Loucy (cell line): ENCODE measurements around the gene TMEM258.

Source experiments
- H2AFZ ChIP-seq: fragments of 200-600 bp; sonication (generic); 2 replicates; pipeline ENCODE4 v1.6.0; 2016; ENCODE audit warnings: antibody characterized with exemption, mild to moderate bottlenecking, low read length, moderate library complexity
- H3F3A ChIP-seq: fragments of 200-600 bp; 2 replicates; pipeline ENCODE4 v1.6.0; 2016; ENCODE audit warnings: antibody characterized with exemption, low read depth, mild to moderate bottlenecking
- H3K27me3 ChIP-seq: fragments of 200-600 bp; sonication (generic); 2 replicates; pipeline ENCODE4 v1.6.1; 2014; ENCODE audit warnings: low read length, mild to moderate bottlenecking; ENCODE audit not compliant: insufficient read depth, poor library complexity, severe bottlenecking
- H3K36me3 ChIP-seq: fragments of 200-600 bp; sonication (generic); 2 replicates; pipeline ENCODE4 v1.6.1; 2016; ENCODE audit warnings: low read length; ENCODE audit not compliant: insufficient read depth
- H3K4me1 ChIP-seq: fragments of 200-600 bp; sonication (generic); 2 replicates; pipeline ENCODE4 v1.5.1; 2014; ENCODE audit warnings: low read length, mild to moderate bottlenecking; ENCODE audit not compliant: insufficient read depth, poor library complexity, severe bottlenecking
- H3K4me2 ChIP-seq: fragments of 200-600 bp; sonication (generic); 2 replicates; pipeline ENCODE4 v1.6.0; 2014; ENCODE audit warnings: antibody characterized with exemption, low read length, low read depth, mild to moderate bottlenecking; ENCODE audit not compliant: poor library complexity, severe bottlenecking
- H3K4me3 ChIP-seq: fragments of 200-600 bp; sonication (generic); 2 replicates; pipeline ENCODE4 v1.5.1; 2014; ENCODE audit warnings: low read length, mild to moderate bottlenecking, mixed read lengths; ENCODE audit not compliant: poor library complexity, severe bottlenecking
- H3K79me2 ChIP-seq: fragments of 200-600 bp; sonication (generic); 2 replicates; pipeline ENCODE4 v1.6.1; 2014; ENCODE audit warnings: low read length; ENCODE audit not compliant: insufficient read depth
- H3K9ac ChIP-seq: fragments of 200-600 bp; sonication (generic); 2 replicates; pipeline ENCODE4 v1.6.0; 2014; ENCODE audit warnings: mild to moderate bottlenecking, low read depth, low read length, moderate library complexity; ENCODE audit not compliant: poor library complexity, severe bottlenecking
- H3K9me2 ChIP-seq: fragments of 200-600 bp; sonication (generic); replicated peaks from 2 replicates; pipeline ENCODE4 v1.6.1; 2016; ENCODE audit warnings: low read depth, low read length, mixed read lengths
- H3K9me3 ChIP-seq: fragments of 200-600 bp; sonication (generic); 2 replicates; pipeline ENCODE4 v1.6.1; 2014; ENCODE audit warnings: mild to moderate bottlenecking, antibody characterized with exemption, low read length, low read depth; ENCODE audit not compliant: insufficient read depth
- H4K20me1 ChIP-seq: fragments of 200-600 bp; sonication (generic); 2 replicates; pipeline ENCODE4 v1.6.0; 2014; ENCODE audit warnings: antibody characterized with exemption, low read length, mild to moderate bottlenecking; ENCODE audit not compliant: insufficient read depth, poor library complexity, severe bottlenecking
- EZH2phosphoT487 ChIP-seq: fragments of 200-600 bp; IDR thresholded peaks from 2 replicates; pipeline ENCODE4 v1.6.1; 2018; ENCODE audit warnings: antibody characterized with exemption, mild to moderate bottlenecking, moderate library complexity, borderline replicate concordance
- TF ChIP-seq, protein P1 (sequence below): fragments of 200-600 bp; sonication (generic); conservative IDR thresholded peaks from 2 replicates; pipeline ENCODE4 v1.5.1; 2014; ENCODE audit warnings: mild to moderate bottlenecking, antibody characterized with exemption, low read length

Gene TMEM258

DNA sequence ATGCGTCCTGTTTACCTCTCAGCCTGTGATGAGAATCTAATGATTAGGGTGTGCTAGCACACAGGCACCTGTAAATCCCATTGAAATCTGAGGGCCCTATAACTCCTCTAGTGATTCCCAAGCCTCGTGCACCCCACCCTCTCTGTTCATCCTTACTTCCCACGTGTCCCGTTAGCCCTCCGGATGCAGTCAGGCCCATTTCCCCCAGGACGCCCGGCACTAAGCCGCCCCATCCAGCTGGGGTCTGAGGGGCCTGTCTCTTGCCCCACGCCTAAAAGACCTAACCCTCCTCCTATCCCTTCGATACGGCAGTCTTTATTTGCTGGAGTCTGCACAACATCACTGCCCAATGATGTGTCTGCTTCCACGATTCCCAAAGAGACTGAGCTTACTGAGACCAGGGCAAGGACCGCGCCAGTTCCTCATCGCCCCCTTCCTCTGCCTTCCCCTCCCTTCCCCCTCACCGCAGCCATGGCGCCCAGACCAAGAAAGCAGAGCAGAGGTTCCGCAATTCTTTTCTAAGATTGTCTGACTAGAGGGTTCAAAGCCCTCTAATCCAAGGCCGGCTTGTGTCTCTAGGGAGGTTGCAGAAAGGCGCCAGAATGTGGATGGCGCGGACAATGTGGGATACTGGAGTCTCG is 34.7 kb upstream of the TMEM258 start:
- Histone ChIP-seq H3K79me2 (peaks cover 68% of the 10 kb centered on the region), H3K9me3 (no peaks in the 10 kb centered on the region), H3K27me3 (peaks cover 12% of the 10 kb centered on the region), H3K9me2 (no peaks in the 10 kb centered on the region), H3K4me3 (peak overlapping the region; percentile 84), H3K9ac (peak overlapping the region; percentile 96), H3K4me2 (peak overlapping the region; percentile 93), H3K4me1 (peaks cover 35% of the 10 kb centered on the region), H4K20me1 (peaks cover 38% of the 10 kb centered on the region), H3K36me3 (0 out of 2 replicates have a peak, but pooled peaks cover 4% of the 10 kb centered on the region), H3F3A (no peaks in the 10 kb centered on the region), H2AFZ (no peak overlapping the region; the same call in 1 of the 2 replicates)
- TF ChIP-seq, protein P1, sequence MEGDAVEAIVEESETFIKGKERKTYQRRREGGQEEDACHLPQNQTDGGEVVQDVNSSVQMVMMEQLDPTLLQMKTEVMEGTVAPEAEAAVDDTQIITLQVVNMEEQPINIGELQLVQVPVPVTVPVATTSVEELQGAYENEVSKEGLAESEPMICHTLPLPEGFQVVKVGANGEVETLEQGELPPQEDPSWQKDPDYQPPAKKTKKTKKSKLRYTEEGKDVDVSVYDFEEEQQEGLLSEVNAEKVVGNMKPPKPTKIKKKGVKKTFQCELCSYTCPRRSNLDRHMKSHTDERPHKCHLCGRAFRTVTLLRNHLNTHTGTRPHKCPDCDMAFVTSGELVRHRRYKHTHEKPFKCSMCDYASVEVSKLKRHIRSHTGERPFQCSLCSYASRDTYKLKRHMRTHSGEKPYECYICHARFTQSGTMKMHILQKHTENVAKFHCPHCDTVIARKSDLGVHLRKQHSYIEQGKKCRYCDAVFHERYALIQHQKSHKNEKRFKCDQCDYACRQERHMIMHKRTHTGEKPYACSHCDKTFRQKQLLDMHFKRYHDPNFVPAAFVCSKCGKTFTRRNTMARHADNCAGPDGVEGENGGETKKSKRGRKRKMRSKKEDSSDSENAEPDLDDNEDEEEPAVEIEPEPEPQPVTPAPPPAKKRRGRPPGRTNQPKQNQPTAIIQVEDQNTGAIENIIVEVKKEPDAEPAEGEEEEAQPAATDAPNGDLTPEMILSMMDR = no peak
- no peak for TF ChIP-seq EZH2phosphoT487

DNA sequence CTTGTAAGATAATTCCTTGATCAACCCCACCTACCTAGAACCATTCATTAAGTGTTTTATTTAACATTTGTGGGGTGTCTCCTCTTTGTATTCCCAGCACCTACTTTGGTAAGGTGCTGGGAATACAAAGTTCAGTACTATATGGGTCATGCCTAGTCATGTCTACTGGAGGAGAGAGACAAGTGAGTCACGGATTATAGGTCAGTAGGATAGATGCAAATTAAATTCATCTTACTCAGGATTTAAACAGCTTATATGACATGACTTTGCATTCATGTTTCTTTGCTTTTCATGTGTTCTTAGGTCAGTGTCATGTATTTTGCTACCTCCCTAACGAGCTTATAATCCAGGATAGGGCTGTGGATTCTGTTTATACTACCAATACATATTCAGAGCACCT is 27.8 kb upstream of the TMEM258 start:
- peaks cover 47% of the 10 kb centered on the region for H3K79me2 ChIP-seq
- H3F3A ChIP-seq = 0 out of 2 replicates have a peak, but pooled peaks cover 9% of the 10 kb centered on the region
- H3K27me3 ChIP-seq = peaks cover 14% of the 10 kb centered on the region
- H3K36me3 ChIP-seq = peaks cover 3% of the 10 kb centered on the region; the same call in 1 of the 2 replicates
- H3K4me2 ChIP-seq = no peak overlapping the region
- H2AFZ ChIP-seq = no peak overlapping the region
- peaks cover 4% of the 10 kb centered on the region for H4K20me1 ChIP-seq
- TF ChIP-seq, protein P1 = no peak
- no peak for TF ChIP-seq EZH2phosphoT487
- no peak overlapping the region for H3K4me3 ChIP-seq
- H3K9me3 ChIP-seq = no peaks in the 10 kb centered on the region
- no peaks in the 10 kb centered on the region for H3K9me2 ChIP-seq
- peaks cover 13% of the 10 kb centered on the region for H3K4me1 ChIP-seq
- H3K9ac ChIP-seq = peak overlapping the region; percentile 16

DNA sequence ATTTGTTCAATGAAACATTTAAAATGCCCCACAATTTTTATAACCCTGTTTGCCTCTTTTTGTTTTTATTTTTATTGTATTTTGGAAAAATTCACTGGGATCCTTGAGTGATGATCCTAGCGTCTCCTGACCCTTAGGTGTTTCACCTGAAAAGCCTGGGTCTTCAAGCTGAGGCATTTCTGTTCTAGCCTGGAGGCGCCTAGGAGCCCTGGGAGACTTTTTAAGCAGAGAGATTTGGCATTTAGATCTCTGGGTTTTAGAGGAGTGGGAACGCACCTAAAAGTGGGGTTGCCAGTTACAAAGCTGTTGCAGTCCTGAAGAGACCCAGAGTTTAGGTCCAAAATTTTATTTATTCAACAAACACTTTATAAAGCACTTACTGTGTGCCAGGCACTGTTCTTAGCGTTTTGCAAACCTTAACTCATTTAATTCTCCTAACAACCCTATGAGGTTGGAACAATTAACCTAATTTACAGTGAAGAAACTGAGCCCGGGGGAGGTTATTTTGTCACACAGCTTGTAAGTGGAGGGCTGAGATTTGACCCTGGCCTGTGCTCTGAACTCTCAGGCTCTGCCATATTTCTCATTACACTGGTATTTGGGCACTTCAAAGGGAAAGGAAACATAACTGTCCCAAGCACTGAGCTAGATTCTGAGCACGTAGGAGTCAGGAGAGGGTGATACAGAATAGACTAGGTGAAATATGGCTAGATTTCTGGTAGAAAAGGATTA is 25.2 kb upstream of the TMEM258 start:
- H2AFZ ChIP-seq = no peak overlapping the region

More for the DNA sequence above, 25.2 kb upstream of the TMEM258 start:
- Histone ChIP-seq H3F3A (0 out of 2 replicates have a peak, but pooled peaks cover 9% of the 10 kb centered on the region), H3K9ac (peak overlapping the region; percentile 100), H3K4me1 (peaks cover 23% of the 10 kb centered on the region), H3K27me3 (peaks cover 14% of the 10 kb centered on the region), H4K20me1 (peaks cover 22% of the 10 kb centered on the region), H3K4me2 (peak overlapping the region; percentile 99), H3K9me3 (no peaks in the 10 kb centered on the region), H3K36me3 (peaks cover 12% of the 10 kb centered on the region; the same call in 1 of the 2 replicates), H3K79me2 (peaks cover 67% of the 10 kb centered on the region), H3K9me2 (no peaks in the 10 kb centered on the region), H3K4me3 (peak overlapping the region; percentile 93)
- no peak for TF ChIP-seq EZH2phosphoT487
- TF ChIP-seq, protein P1 = no peak
